ENCODE results near the gene PLIN4. TPM values are rescaled to one million over a fixed set of nuclear protein-coding genes. Genes with fewer than 3 reads are reported as not detected.

The PLIN4 gene
- total and polyA plus RNA-seq, 8 donors = 0.88 to 4.0 (median 1.1) TPM

DNA sequence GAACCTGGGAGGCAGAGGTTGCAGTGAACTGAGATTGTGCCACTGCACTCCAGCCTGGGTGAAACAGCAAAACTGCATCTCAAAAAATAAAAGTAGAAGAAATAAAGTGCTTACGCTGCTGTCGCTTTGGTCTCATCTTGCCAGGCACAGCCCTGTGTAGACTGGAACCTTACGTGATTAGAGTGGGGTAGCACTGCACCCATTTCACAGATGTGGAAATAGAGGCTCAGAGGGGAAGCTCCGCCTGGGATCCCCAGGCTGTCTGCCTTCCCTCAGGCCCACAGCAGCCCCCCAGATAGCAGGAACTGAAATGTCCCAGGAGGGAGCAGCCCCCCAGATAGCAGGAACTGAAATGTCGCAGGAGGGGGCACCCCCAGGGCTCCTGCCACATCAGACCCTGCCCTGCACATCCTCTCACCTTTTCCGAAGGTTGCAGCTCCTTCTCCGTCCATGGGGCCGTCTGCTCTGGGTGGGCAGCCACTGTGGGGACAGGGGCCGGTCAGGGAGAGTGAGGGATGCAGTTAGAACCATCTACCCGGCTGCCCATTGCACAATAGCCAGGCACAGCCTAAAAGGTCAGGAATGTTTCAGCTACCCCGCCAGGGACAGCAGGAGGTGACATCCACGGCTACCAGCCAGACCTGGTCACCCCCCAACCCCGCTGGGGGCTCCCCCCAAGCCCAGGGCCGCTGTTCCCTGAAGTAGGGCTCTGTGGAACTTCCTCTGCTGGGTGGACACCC is 1.9 kb downstream of the PLIN4 start:
- H3K27ac ChIP-seq = no peak overlapping the region

DNA sequence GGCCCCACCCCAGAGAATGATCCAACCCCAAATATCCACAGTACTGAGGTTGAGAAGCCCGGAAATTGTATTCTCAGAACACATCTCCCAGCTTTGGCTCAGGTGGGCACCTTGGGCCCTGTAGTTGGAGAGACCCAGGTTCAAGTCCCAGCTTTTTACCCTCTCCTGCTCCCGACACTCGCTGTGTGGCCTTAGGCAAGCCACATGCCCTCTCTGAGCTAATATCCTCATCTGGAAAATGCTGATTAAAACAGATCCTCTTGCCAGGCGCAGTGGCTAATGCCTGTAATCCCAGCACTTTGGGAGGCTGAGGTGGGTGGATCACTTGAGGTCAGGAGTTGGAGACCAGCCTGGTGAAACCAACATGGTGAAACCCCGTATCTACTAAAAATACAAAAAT is 2.6 kb downstream of the PLIN4 start:
- Histone ChIP-seq H3K27ac (no peak overlapping the region), H3K4me1 (no peaks in the 10 kb centered on the region), H3K27me3 (peaks cover 0 to 41% of the 10 kb centered on the region in 2 donors), H3K9me3 (no peaks in the 10 kb centered on the region), H3K4me3 (no peak overlapping the region), H3K36me3 (no peaks in the 10 kb centered on the region)
- ATAC-seq = no peak
- TF ChIP-seq, protein P1, sequence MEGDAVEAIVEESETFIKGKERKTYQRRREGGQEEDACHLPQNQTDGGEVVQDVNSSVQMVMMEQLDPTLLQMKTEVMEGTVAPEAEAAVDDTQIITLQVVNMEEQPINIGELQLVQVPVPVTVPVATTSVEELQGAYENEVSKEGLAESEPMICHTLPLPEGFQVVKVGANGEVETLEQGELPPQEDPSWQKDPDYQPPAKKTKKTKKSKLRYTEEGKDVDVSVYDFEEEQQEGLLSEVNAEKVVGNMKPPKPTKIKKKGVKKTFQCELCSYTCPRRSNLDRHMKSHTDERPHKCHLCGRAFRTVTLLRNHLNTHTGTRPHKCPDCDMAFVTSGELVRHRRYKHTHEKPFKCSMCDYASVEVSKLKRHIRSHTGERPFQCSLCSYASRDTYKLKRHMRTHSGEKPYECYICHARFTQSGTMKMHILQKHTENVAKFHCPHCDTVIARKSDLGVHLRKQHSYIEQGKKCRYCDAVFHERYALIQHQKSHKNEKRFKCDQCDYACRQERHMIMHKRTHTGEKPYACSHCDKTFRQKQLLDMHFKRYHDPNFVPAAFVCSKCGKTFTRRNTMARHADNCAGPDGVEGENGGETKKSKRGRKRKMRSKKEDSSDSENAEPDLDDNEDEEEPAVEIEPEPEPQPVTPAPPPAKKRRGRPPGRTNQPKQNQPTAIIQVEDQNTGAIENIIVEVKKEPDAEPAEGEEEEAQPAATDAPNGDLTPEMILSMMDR (IDR thresholded peaks at IDR 0.05) = no peak
- intact Hi-C loops (cut with DNase I) = no loop called here
- no peak for DNase-seq

More for the DNA sequence above, 1.9 kb downstream of the PLIN4 start:
- ATAC-seq = no peak
- intact Hi-C loops (cut with DNase I) = no loop called here
- no peaks in the 10 kb centered on the region for H3K9me3 ChIP-seq
- peaks cover 0 to 41% of the 10 kb centered on the region in 2 donors for H3K27me3 ChIP-seq
- H3K4me3 ChIP-seq = no peak overlapping the region
- DNase-seq = no peak
- TF ChIP-seq, protein P1 (IDR thresholded peaks at IDR 0.05) = no peak
- H3K4me1 ChIP-seq = no peaks in the 10 kb centered on the region
- no peaks in the 10 kb centered on the region for H3K36me3 ChIP-seq

DNA sequence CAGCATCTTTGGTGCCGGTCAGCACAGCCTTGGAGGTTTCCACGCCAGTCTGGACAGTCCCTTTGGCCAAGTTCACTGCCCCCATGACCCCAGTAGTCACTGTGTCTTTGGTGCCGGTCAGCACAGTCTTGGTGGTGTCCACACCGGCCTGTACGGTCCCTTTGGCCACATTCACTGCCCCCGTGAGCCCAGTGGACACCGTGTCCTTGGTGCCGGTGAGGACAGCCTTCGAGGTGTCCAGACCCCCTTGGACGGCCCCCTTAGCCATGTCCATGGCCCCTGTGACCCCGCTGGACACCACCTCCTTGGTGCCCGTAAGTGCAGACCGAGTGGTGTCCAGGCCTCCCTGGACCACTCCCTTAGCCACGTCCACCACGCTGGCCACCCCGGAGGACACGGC is 5.0 kb downstream of the PLIN4 start:
- intact Hi-C loops (cut with DNase I) = no loop called here
- no peaks in the 10 kb centered on the region for H3K9me3 ChIP-seq
- no peak overlapping the region for H3K27ac ChIP-seq
- TF ChIP-seq, protein P1 (IDR thresholded peaks at IDR 0.05) = no peak
- ATAC-seq (no peak), DNase-seq (no peak)
- no peaks in the 10 kb centered on the region for H3K4me1 ChIP-seq
- H3K36me3 ChIP-seq = no peaks in the 10 kb centered on the region
- peaks cover 0 to 27% of the 10 kb centered on the region in 2 donors for H3K27me3 ChIP-seq
- H3K4me3 ChIP-seq = no peak overlapping the region

DNA sequence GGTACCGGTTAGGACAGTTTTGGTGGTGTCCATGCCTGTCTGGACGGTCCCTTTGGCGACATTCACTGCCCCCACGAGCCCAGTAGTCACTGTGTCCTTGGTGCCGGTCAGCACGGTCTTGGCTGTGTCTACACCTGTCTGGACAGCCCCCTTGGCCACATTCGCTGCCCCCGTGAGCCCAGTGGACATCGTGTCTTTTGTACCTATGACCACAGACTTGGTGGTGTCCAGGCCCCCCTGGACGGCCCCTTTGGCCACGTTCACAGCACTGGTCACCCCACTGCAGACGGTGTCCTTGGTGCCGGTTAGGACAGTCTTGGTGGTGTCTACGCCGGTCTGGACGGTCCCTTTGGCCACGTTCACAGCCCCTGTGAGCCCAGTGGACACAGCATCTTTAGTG is 6.2 kb downstream of the PLIN4 start:
- Histone ChIP-seq H3K9me3 (no peaks in the 10 kb centered on the region), H3K27me3 (peaks cover 0 to 15% of the 10 kb centered on the region in 2 donors), H3K4me3 (no peak overlapping the region), H3K4me1 (no peaks in the 10 kb centered on the region), H3K36me3 (no peaks in the 10 kb centered on the region), H3K27ac (no peak overlapping the region)
- intact Hi-C loops (cut with DNase I) = no loop called here
- TF ChIP-seq, protein P1 (IDR thresholded peaks at IDR 0.05) = no peak
- DNase-seq = peak in 1 of 4 donors; percentile 47
- ATAC-seq = no peak

GRCh38 chr19:4511300-4512054 is 6.8 kb downstream of the PLIN4 start:
- intact Hi-C loops (cut with DNase I) = no loop called here
- H3K4me1 ChIP-seq = no peaks in the 10 kb centered on the region
- ATAC-seq (no peak), DNase-seq (peak in 1 of 4 donors; percentile 71)
- no peaks in the 10 kb centered on the region for H3K9me3 ChIP-seq
- no peak overlapping the region for H3K27ac ChIP-seq
- no peaks in the 10 kb centered on the region for H3K36me3 ChIP-seq
- H3K27me3 ChIP-seq = peaks cover 0 to 10% of the 10 kb centered on the region in 2 donors
- H3K4me3 ChIP-seq = no peak overlapping the region
- TF ChIP-seq, protein P1 (IDR thresholded peaks at IDR 0.05) = no peak

Measured in left lung (tissue), 10 donors.